GM18508 (cell line): ENCODE data around the gene NAXE.

Experiments
- ATAC-seq: cut with Tn5 transposase; IDR thresholded peaks from one replicate; pipeline ENCODE4 v1.9.1; 2021; ENCODE audit warnings: moderate number of reproducible peaks; ENCODE audit not compliant: insufficient read depth, unreplicated experiment

NAXE gene

GRCh38 chr1:156643049-156643777 is 51.6 kb downstream of the NAXE start:
- no peak for ATAC-seq

- ATAC-seq, result no peak
Measured at GRCh38 chr1:156643778-156644092, 52.2 kb downstream of the NAXE start.
